ENCODE results near the gene TANC1. TPM values are rescaled to one million over a fixed set of nuclear protein-coding genes. Genes with fewer than 3 reads are reported as not detected.

Gene TANC1
- total and polyA plus RNA-seq, 2 experiments from 2014 or later = 2.8 to 9.5 TPM

GRCh38 chr2:159110784-159111183 is 142.3 kb downstream of the TANC1 start:
- Histone ChIP-seq H3K79me2 (replicated peaks; ENCODE audit: insufficient read depth) (no peaks in the 10 kb centered on the region), H3K27ac (ENCODE audit: low read depth) (no peak overlapping the region), H3K27me3 (ENCODE audit: insufficient read depth) (no peaks in the 10 kb centered on the region), H3K4me3 (no peak overlapping the region), H3K4me2 (no peak overlapping the region), H4K20me1 (replicated peaks; ENCODE audit: insufficient read depth) (no peaks in the 10 kb centered on the region), H3K36me3 (ENCODE audit: insufficient read depth) (no peaks in the 10 kb centered on the region), H3K4me1 (ENCODE audit: insufficient read depth) (no peaks in the 10 kb centered on the region), H3F3A (replicated peaks; ENCODE audit: low read depth) (no peaks in the 10 kb centered on the region), H2AFZ (no peak overlapping the region), H3K9me2 (ENCODE audit: insufficient read depth) (no peaks in the 10 kb centered on the region)
- ATAC-seq (no peak), DNase-seq (ENCODE audit: low spot score) (no peak)
- Mint-ChIP-seq H3K4me3 (no peak overlapping the region), H3K27ac (no peak overlapping the region), H3K36me3 (ENCODE audit: low read depth) (no peaks in the 10 kb centered on the region), H3K27me3 (ENCODE audit: insufficient read depth, low read depth, poor library complexity) (no peaks in the 10 kb centered on the region), H3K9me3 (no peaks in the 10 kb centered on the region), H3K4me1 (no peaks in the 10 kb centered on the region)
- TF ChIP-seq REST (IDR thresholded peaks at IDR 0.05; ENCODE audit: unreplicated experiment) (no peak), NANOG (IDR thresholded peaks at IDR 0.05; ENCODE audit: borderline replicate concordance) (no peak), STAT1 (IDR thresholded peaks at IDR 0.05; ENCODE audit: unreplicated experiment) (no peak), ETS1 (IDR thresholded peaks at IDR 0.05) (no peak), EZH2 (IDR thresholded peaks at IDR 0.05; ENCODE audit: low read depth, unreplicated experiment) (no peak), CTCF (conservative IDR thresholded peaks at IDR 0.05; ENCODE audit: low read depth in 2 of 2) (no peak), ZNF331 (CRISPR knock-in tag; IDR thresholded peaks at IDR 0.05; ENCODE audit: low read depth) (no peak), CREB1 (CRISPR knock-in tag; IDR thresholded peaks at IDR 0.05; ENCODE audit: low read depth) (no peak), ZNF114 (CRISPR knock-in tag; IDR thresholded peaks at IDR 0.05) (no peak), JUNB (IDR thresholded peaks at IDR 0.05; ENCODE audit: unreplicated experiment) (no peak), POLR2AphosphoS5 (IDR thresholded peaks at IDR 0.05; ENCODE audit: low read depth) (no peak), EZH2phosphoT487 (IDR thresholded peaks at IDR 0.05; ENCODE audit: unreplicated experiment) (no peak), ZNF462 (CRISPR knock-in tag; IDR thresholded peaks at IDR 0.05) (no peak)
